ENCODE data around the gene PTGES3. TPM values are rescaled to one million over a fixed set of nuclear protein-coding genes. Genes with fewer than 3 reads are reported as not detected.

Gene PTGES3
- total RNA-seq, 1 experiment from 2014 or later, result 322 TPM

- BruUV-seq (replicated peaks), result no TSS peak
- no peak overlapping the region for H3K4me2 ChIP-seq
- no peaks in the 10 kb centered on the region for H4K20me1 ChIP-seq (ENCODE audit: insufficient read depth)
- no peaks in the 10 kb centered on the region for H3K79me2 ChIP-seq (ENCODE audit: low read depth)
- ChIA-PET CTCF (no interaction called here), POLR2A (ENCODE audit: unreplicated experiment) (no interaction called here)
- no peaks in the 10 kb centered on the region for H3K9me2 ChIP-seq (ENCODE audit: insufficient read depth)
- no peak overlapping the region for H2AFZ ChIP-seq
- H3K36me3 ChIP-seq (ENCODE audit: low read depth), result no peaks in the 10 kb centered on the region
- intact Hi-C loops (cut with micrococcal nuclease; ENCODE audit: unreplicated experiment), result no loop called here
- no peak for TF ChIP-seq CTCF (conservative IDR thresholded peaks at IDR 0.05)
- TF ChIP-seq EZH2 (IDR thresholded peaks at IDR 0.05; ENCODE audit: low read depth), result no peak
- no peaks in the 10 kb centered on the region for H3K27me3 ChIP-seq (ENCODE audit: insufficient read depth, low read depth)
- DNase-seq, result no peak
- no peak overlapping the region for H3K4me3 ChIP-seq
- no peak overlapping the region for H3K27ac ChIP-seq
- H3K4me1 ChIP-seq (replicated peaks; ENCODE audit: insufficient read depth), result no peaks in the 10 kb centered on the region; the same call in 1 of the 2 replicates
- H3K9me3 ChIP-seq (ENCODE audit: insufficient read depth, low read depth), result no peaks in the 10 kb centered on the region
- peaks cover 13% of the 10 kb centered on the region; the same call in 1 of the 2 replicates for H3F3A ChIP-seq (ENCODE audit: insufficient read depth, low read depth)
Observed at GRCh38 chr12:56699020-56699661, 11.1 kb upstream of the PTGES3 start.

- Histone ChIP-seq H3K79me2 (ENCODE audit: low read depth) (no peaks in the 10 kb centered on the region), H2AFZ (no peak overlapping the region), H3K27me3 (ENCODE audit: insufficient read depth, low read depth) (no peaks in the 10 kb centered on the region), H3K4me2 (no peak overlapping the region), H3K4me3 (no peak overlapping the region), H3K27ac (no peak overlapping the region), H3K36me3 (ENCODE audit: low read depth) (no peaks in the 10 kb centered on the region), H3F3A (ENCODE audit: insufficient read depth, low read depth) (peaks cover 13% of the 10 kb centered on the region; the same call in 1 of the 2 replicates), H3K9me3 (ENCODE audit: insufficient read depth, low read depth) (no peaks in the 10 kb centered on the region), H4K20me1 (ENCODE audit: insufficient read depth) (no peaks in the 10 kb centered on the region), H3K4me1 (replicated peaks; ENCODE audit: insufficient read depth) (no peaks in the 10 kb centered on the region; the same call in 1 of the 2 replicates), H3K9me2 (ENCODE audit: insufficient read depth) (no peaks in the 10 kb centered on the region)
- intact Hi-C loops (cut with micrococcal nuclease; ENCODE audit: unreplicated experiment), result no loop called here
- POLR2A ChIA-PET (ENCODE audit: unreplicated experiment), result interaction anchor here (0.6 kb wide), 1 partner anchor 14 kb away, joined by 5 read pairs; no protein-coding TSS in a partner anchor
- TF ChIP-seq CTCF (conservative IDR thresholded peaks at IDR 0.05), result no peak
- TF ChIP-seq EZH2 (IDR thresholded peaks at IDR 0.05; ENCODE audit: low read depth), result no peak
- DNase-seq, result no peak
- BruUV-seq (replicated peaks), result no TSS peak
- CTCF ChIA-PET, result no interaction called here
Observed at GRCh38 chr12:56695327-56696101, 7.4 kb upstream of the PTGES3 start.

GRCh38 chr12:56694161-56694560, 6.1 kb upstream of the PTGES3 start:
- H3K36me3 ChIP-seq (ENCODE audit: low read depth), result no peaks in the 10 kb centered on the region
- no peak overlapping the region for H3K27ac ChIP-seq
- no peaks in the 10 kb centered on the region for H3K9me3 ChIP-seq (ENCODE audit: insufficient read depth, low read depth)
- H3K4me1 ChIP-seq (replicated peaks; ENCODE audit: insufficient read depth), result no peaks in the 10 kb centered on the region; the same call in 1 of the 2 replicates
- H4K20me1 ChIP-seq (ENCODE audit: insufficient read depth), result no peaks in the 10 kb centered on the region
- H3K27me3 ChIP-seq (ENCODE audit: insufficient read depth, low read depth), result no peaks in the 10 kb centered on the region
- H3K4me3 ChIP-seq, result no peak overlapping the region
- POLR2A ChIA-PET (ENCODE audit: unreplicated experiment), result interaction anchor here (0.6 kb wide), 1 partner anchor 28 kb away, joined by 3 read pairs; no protein-coding TSS in a partner anchor
- no peaks in the 10 kb centered on the region for H3K9me2 ChIP-seq (ENCODE audit: insufficient read depth)
- no peaks in the 10 kb centered on the region for H3K79me2 ChIP-seq (ENCODE audit: low read depth)
- TF ChIP-seq EZH2 (IDR thresholded peaks at IDR 0.05; ENCODE audit: low read depth) (no peak), CTCF (conservative IDR thresholded peaks at IDR 0.05) (no peak)
- no peak for DNase-seq
- no TSS peak for BruUV-seq (replicated peaks)
- no peak overlapping the region for H3K4me2 ChIP-seq
- no peak overlapping the region for H2AFZ ChIP-seq
- intact Hi-C loops (cut with micrococcal nuclease; ENCODE audit: unreplicated experiment), result no loop called here
- CTCF ChIA-PET, result interaction anchor here (0.6 kb wide), 1 partner anchor 12 kb away, joined by 14 read pairs; no protein-coding TSS in a partner anchor
- H3F3A ChIP-seq (ENCODE audit: insufficient read depth, low read depth), result peaks cover 26% of the 10 kb centered on the region
